SK-N-SH (cell line): ENCODE data around the gene BAD.

Experiments
- CTCF ChIP-seq: fragments of 200-600 bp; sonication (generic); IDR thresholded peaks from 2 replicates; pipeline ENCODE4 v1.6.1; 2017; ENCODE audit warnings: antibody characterized with exemption, mild to moderate bottlenecking, moderate library complexity
- GABPA ChIP-seq: IDR thresholded peaks from 2 replicates; pipeline ENCODE4 v1.4.0; 2012; ENCODE audit warnings: low read depth, mild to moderate bottlenecking
- MXI1 ChIP-seq: IDR thresholded peaks from 2 replicates; pipeline ENCODE4 v1.6.1; 2012; ENCODE audit warnings: mild to moderate bottlenecking, low read depth, low read length, improper control_type of control experiment
- POLR2AphosphoS5 ChIP-seq: IDR thresholded peaks from 2 replicates; pipeline ENCODE4 v1.6.1; 2012; ENCODE audit warnings: low read depth, low read length

GRCh38 chr11:64265176-64266160 is 19.0 kb downstream of the BAD start:
- TF ChIP-seq POLR2AphosphoS5: no peak
- no peak for TF ChIP-seq CTCF
- no peak for TF ChIP-seq GABPA
- TF ChIP-seq MXI1: no peak
